ENCODE results near the gene PSMB5. TPM values are rescaled to one million over a fixed set of nuclear protein-coding genes. Genes with fewer than 3 reads are reported as not detected.

The PSMB5 gene
- total and polyA plus RNA-seq, 9 of the 15 experiments (the other 6 are each of a cell fraction or from before 2014, with no cell fraction given): 198 to 1,870 (median 269) TPM

GRCh38 chr14:23052182-23052623, 17.5 kb upstream of the PSMB5 start:
- BruUV-seq (replicated peaks): no TSS peak
- Histone ChIP-seq H3K9ac (ENCODE audit: insufficient read depth in 1 of 2, low read depth in 2 of 2, low read length in 2 of 2) (peak overlapping the region in 1 of 2 experiments; percentile 57; a peak in 1 of 4 replicates), H3K27ac (ENCODE audit: extremely low read depth, low read depth, low read length) (no peak overlapping the region), H2AFZ (ENCODE audit: low read depth, low read length) (no peak overlapping the region), H3K9me1 (ENCODE audit: control insufficient read depth, insufficient read depth, low read length) (no peaks in the 10 kb centered on the region), H3K27me3 (ENCODE audit: control insufficient read depth in 2 of 2, insufficient read depth in 2 of 2, low read length in 2 of 2) (no peaks in the 10 kb centered on the region), H3K4me1 (replicated peaks in 1 of 2; ENCODE audit: control insufficient read depth in 2 of 2, insufficient read depth in 2 of 2, low read length in 2 of 2) (peaks cover 11 to 39% of the 10 kb centered on the region in 2 experiments), H3K4me3 (no peak overlapping the region), H3K79me2 (ENCODE audit: control insufficient read depth, insufficient read depth, low read length) (no peaks in the 10 kb centered on the region; the same call in 2 of the 3 replicates), H3K36me3 (ENCODE audit: control insufficient read depth, insufficient read depth, low read length) (peaks cover 5% of the 10 kb centered on the region; the same call in 1 of the 3 replicates), H3K9me3 (replicated peaks; ENCODE audit: control insufficient read depth, insufficient read depth, low read depth, low read length) (no peaks in the 10 kb centered on the region), H4K20me1 (replicated peaks; ENCODE audit: control insufficient read depth, insufficient read depth, low read length) (no peaks in the 10 kb centered on the region), H3K4me2 (ENCODE audit: insufficient read depth, low read length) (no peak overlapping the region)
- in situ Hi-C loops (cut with MboI): loop anchor here (5.0 kb wide), 1 partner anchor 75 kb away; no protein-coding TSS in a partner anchor
- ChIA-PET POLR2A (interaction anchor here (0.6 to 1.5 kb wide), 3 partner anchors 68 to 118 kb away, joined by 3 to 5 read pairs (median 3); no protein-coding TSS in a partner anchor), CTCF (ENCODE audit: low intra/inter-chr PET ratio) (interaction anchor here (1.8 to 9.2 kb wide), 3 partner anchors 57 to 78 kb away, joined by 11 to 141 read pairs (median 45); no protein-coding TSS in a partner anchor)
- peak; percentile 60 for ATAC-seq
- WGBS (ENCODE audit: insufficient coverage, low coverage, missing lambda C conversion rate): 48% methylated on average over 7 of the region's 14 CpGs
- DNase-seq (ENCODE audit: extremely low read depth in 1 of 4, low spot score in 3 of 4): peak; percentile 38 to 60 (median 53)
- intact Hi-C loops (cut with micrococcal nuclease): loop anchor here (1.0 kb wide), 1 partner anchor 58 kb away; no protein-coding TSS in a partner anchor
- FAIRE-seq: peak; percentile 19
- no peak for TF ChIP-seq ZC3H8 (IDR thresholded peaks at IDR 0.05)
- no peak for TF ChIP-seq CHD7 (IDR thresholded peaks at IDR 0.05; ENCODE audit: low read depth, low read length)
- TF ChIP-seq ZNF232 (CRISPR knock-in tag; IDR thresholded peaks at IDR 0.05): no peak
- TF ChIP-seq STAG1 (CRISPR knock-in tag; IDR thresholded peaks at IDR 0.05; ENCODE audit: borderline replicate concordance): peak; percentile 70; the same call in 1 of the 2 replicates
